PC-9 (cell line): ENCODE data around the gene LCA5L.

Experiments used
- CTCF ChIP-seq: fragments of 200-600 bp; sonication (generic); conservative IDR thresholded peaks from 2 replicates; pipeline ENCODE4 v1.6.1; 2017; ENCODE audit warnings: mixed run types, antibody characterized with exemption, mild to moderate bottlenecking, moderate library complexity
- EZH2 ChIP-seq: fragments of 200-600 bp; sonication (generic); IDR thresholded peaks from 2 replicates; pipeline ENCODE4 v1.8.0; 2017; ENCODE audit warnings: antibody characterized with exemption, low read depth

- TF ChIP-seq CTCF (no peak), EZH2 (no peak)
Measured at GRCh38 chr21:39445321-39446269, at the start of gene LCA5L.
